A172 (cell line): ENCODE measurements around the gene PEX10. TPM values are rescaled to one million over a fixed set of nuclear protein-coding genes. Genes with fewer than 3 reads are reported as not detected.

Experiments
- total RNA-seq: library from RNA; depleted of rRNA; stranded (reverse); fragments of >200 nt; shearing (Covaris generic); gene quantifications from 2 replicates; pipeline ENCODE4 v1.2.3, GENCODE V29; 2014; rRNA removed

PEX10 gene
- total RNA-seq, 1 experiment from 2014 or later, result 17.0 TPM

Other genes starting within 250 kb of the PEX10 start
- gene FAAP20, start 217.8 kb downstream of the PEX10 start, total RNA-seq, result 18.6 and 34.6 TPM in 2 replicates
- 4.1 and 14.8 TPM in 2 replicates for gene SKI, start 184.2 kb downstream of the PEX10 start, total RNA-seq
- gene MORN1, start 21.0 kb downstream of the PEX10 start, total RNA-seq, result 5.1 and 7.0 TPM in 2 replicates
- 57.3 and 62.5 TPM in 2 replicates for gene RER1, start 20.7 kb downstream of the PEX10 start, total RNA-seq
- 0.05 TPM in 1 of 2 replicates, not detected in the other for gene PLCH2, start 63.7 kb upstream of the PEX10 start, total RNA-seq
- 6.5 and 7.7 TPM in 2 replicates for gene PANK4, start 114.0 kb upstream of the PEX10 start, total RNA-seq
- gene HES5, start 117.7 kb upstream of the PEX10 start, total RNA-seq, result not detected in 2 replicates
- gene TNFRSF14, start 143.8 kb upstream of the PEX10 start, total RNA-seq, result 0.05 and 0.10 TPM in 2 replicates
- 23.1 and 27.9 TPM in 2 replicates for gene PRXL2B, start 174.2 kb upstream of the PEX10 start, total RNA-seq
- gene MMEL1, start 220.5 kb upstream of the PEX10 start, total RNA-seq, result not detected in 2 replicates